ENCODE measurements around the gene CREBBP. TPM values are rescaled to one million over a fixed set of nuclear protein-coding genes. Genes with fewer than 3 reads are reported as not detected.

The CREBBP gene
- total RNA-seq, 2 experiments from 2014 or later, result 36.0 to 72.3 TPM

DNA sequence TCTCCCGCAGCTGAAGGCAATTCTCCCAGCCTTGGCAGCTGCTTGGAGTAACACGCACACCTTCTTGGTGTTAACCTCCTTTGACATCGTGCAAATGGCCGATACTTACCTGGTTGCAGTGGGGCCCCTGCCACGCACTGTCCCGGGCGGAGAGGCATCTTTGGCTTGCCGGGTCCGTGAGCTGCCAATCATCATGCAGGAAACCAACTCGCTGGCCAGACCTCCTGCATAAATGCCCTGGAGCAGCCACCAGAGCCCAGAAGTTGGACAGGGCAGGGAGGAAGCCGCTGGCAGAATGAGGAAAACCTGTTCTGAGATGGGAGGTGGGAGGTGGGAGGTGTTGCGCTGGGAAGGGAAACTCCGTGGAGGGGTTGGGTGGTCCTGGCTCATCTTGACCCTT is 41.7 kb upstream of the CREBBP start:
- Histone ChIP-seq H3K4me3 (ENCODE audit: low read depth, low read length, poor library complexity, severe bottlenecking) (no peak overlapping the region), H4K20me1 (ENCODE audit: insufficient read depth, low read length) (no peaks in the 10 kb centered on the region), H3K79me2 (ENCODE audit: insufficient read depth, low read depth, low read length) (no peaks in the 10 kb centered on the region), H3K9me3 (ENCODE audit: low read length) (no peaks in the 10 kb centered on the region), H3K27ac (ENCODE audit: low read depth, low read length, poor library complexity, severe bottlenecking) (no peak overlapping the region), H3K4me1 (ENCODE audit: insufficient read depth, low read length, poor library complexity, severe bottlenecking) (no peaks in the 10 kb centered on the region), H3K4me2 (ENCODE audit: low read length) (no peak overlapping the region), H3K36me3 (ENCODE audit: insufficient read depth, low read length) (no peaks in the 10 kb centered on the region), H3K9me2 (ENCODE audit: insufficient read depth, low read length) (no peaks in the 10 kb centered on the region), H2AFZ (ENCODE audit: low read length) (no peak overlapping the region)
- intact Hi-C loops (cut with micrococcal nuclease; ENCODE audit: unreplicated experiment), result no loop called here
- BruUV-seq (replicated peaks), result no TSS peak
- ChIA-PET POLR2A (no interaction called here), CTCF (ENCODE audit: unreplicated experiment) (no interaction called here)
- DNase-seq (ENCODE audit: low spot score), result no peak
- TF ChIP-seq, protein P1, sequence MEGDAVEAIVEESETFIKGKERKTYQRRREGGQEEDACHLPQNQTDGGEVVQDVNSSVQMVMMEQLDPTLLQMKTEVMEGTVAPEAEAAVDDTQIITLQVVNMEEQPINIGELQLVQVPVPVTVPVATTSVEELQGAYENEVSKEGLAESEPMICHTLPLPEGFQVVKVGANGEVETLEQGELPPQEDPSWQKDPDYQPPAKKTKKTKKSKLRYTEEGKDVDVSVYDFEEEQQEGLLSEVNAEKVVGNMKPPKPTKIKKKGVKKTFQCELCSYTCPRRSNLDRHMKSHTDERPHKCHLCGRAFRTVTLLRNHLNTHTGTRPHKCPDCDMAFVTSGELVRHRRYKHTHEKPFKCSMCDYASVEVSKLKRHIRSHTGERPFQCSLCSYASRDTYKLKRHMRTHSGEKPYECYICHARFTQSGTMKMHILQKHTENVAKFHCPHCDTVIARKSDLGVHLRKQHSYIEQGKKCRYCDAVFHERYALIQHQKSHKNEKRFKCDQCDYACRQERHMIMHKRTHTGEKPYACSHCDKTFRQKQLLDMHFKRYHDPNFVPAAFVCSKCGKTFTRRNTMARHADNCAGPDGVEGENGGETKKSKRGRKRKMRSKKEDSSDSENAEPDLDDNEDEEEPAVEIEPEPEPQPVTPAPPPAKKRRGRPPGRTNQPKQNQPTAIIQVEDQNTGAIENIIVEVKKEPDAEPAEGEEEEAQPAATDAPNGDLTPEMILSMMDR (conservative IDR thresholded peaks at IDR 0.05; ENCODE audit: low read length), result no peak
- TF ChIP-seq EZH2phosphoT487 (IDR thresholded peaks at IDR 0.05; ENCODE audit: borderline replicate concordance, low read depth, low read length), result no peak

- POLR2A ChIA-PET, result no interaction called here
- no TSS peak for BruUV-seq (replicated peaks)
Observed at GRCh38 chr16:3920206-3920605, 39.7 kb upstream of the CREBBP start.

DNA sequence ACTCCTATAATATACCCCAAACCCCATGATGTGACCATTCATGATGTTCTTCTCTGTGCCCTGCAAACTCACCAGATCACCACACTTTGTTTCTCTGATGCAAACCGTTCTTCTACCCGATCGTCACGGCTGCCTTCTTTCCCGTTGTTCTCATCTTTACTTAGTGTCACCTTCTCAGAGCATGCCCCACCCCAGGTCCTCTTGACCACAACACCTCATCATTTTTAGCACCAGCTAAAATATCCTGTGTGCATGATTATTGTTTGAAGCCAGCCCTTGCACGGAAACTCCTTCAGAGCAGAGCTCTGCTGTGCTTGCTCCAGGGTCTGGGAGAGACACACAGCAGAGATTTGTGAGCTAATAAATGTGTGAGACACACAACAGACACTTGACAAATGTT is 38.9 kb upstream of the CREBBP start:
- no peak overlapping the region for H2AFZ ChIP-seq (ENCODE audit: low read length)
- no peak for DNase-seq (ENCODE audit: low spot score)
- intact Hi-C loops (cut with micrococcal nuclease; ENCODE audit: unreplicated experiment), result no loop called here
- CTCF ChIA-PET (ENCODE audit: unreplicated experiment), result interaction anchor here (0.5 kb wide), 1 partner anchor 28 kb away, joined by 3 read pairs; no protein-coding TSS in a partner anchor
- H3K9me2 ChIP-seq (ENCODE audit: insufficient read depth, low read length), result no peaks in the 10 kb centered on the region
- no peaks in the 10 kb centered on the region for H3K36me3 ChIP-seq (ENCODE audit: insufficient read depth, low read length)
- H3K27ac ChIP-seq (ENCODE audit: low read depth, low read length, poor library complexity, severe bottlenecking), result no peak overlapping the region
- no peaks in the 10 kb centered on the region for H3K9me3 ChIP-seq (ENCODE audit: low read length)
- no TSS peak for BruUV-seq (replicated peaks)
- no peak overlapping the region for H3K4me3 ChIP-seq (ENCODE audit: low read depth, low read length, poor library complexity, severe bottlenecking)
- no peaks in the 10 kb centered on the region for H4K20me1 ChIP-seq (ENCODE audit: insufficient read depth, low read length)
- POLR2A ChIA-PET, result no interaction called here
- no peak overlapping the region for H3K4me2 ChIP-seq (ENCODE audit: low read length)
- no peaks in the 10 kb centered on the region for H3K79me2 ChIP-seq (ENCODE audit: insufficient read depth, low read depth, low read length)
- no peaks in the 10 kb centered on the region for H3K4me1 ChIP-seq (ENCODE audit: insufficient read depth, low read length, poor library complexity, severe bottlenecking)
- TF ChIP-seq, protein P1 (conservative IDR thresholded peaks at IDR 0.05; ENCODE audit: low read length), result no peak
- no peak for TF ChIP-seq EZH2phosphoT487 (IDR thresholded peaks at IDR 0.05; ENCODE audit: borderline replicate concordance, low read depth, low read length)

More at GRCh38 chr16:3920206-3920605, 39.7 kb upstream of the CREBBP start:
- Histone ChIP-seq H3K9me2 (ENCODE audit: insufficient read depth, low read length) (no peaks in the 10 kb centered on the region), H3K4me2 (ENCODE audit: low read length) (no peak overlapping the region), H2AFZ (ENCODE audit: low read length) (no peak overlapping the region), H3K36me3 (ENCODE audit: insufficient read depth, low read length) (no peaks in the 10 kb centered on the region), H3K4me3 (ENCODE audit: low read depth, low read length, poor library complexity, severe bottlenecking) (no peak overlapping the region), H3K27ac (ENCODE audit: low read depth, low read length, poor library complexity, severe bottlenecking) (no peak overlapping the region), H3K9me3 (ENCODE audit: low read length) (no peaks in the 10 kb centered on the region), H3K4me1 (ENCODE audit: insufficient read depth, low read length, poor library complexity, severe bottlenecking) (no peaks in the 10 kb centered on the region), H3K79me2 (ENCODE audit: insufficient read depth, low read depth, low read length) (no peaks in the 10 kb centered on the region), H4K20me1 (ENCODE audit: insufficient read depth, low read length) (no peaks in the 10 kb centered on the region)
- CTCF ChIA-PET (ENCODE audit: unreplicated experiment), result no interaction called here
- no peak for DNase-seq (ENCODE audit: low spot score)
- intact Hi-C loops (cut with micrococcal nuclease; ENCODE audit: unreplicated experiment), result no loop called here
- TF ChIP-seq, protein P1 (conservative IDR thresholded peaks at IDR 0.05; ENCODE audit: low read length), result no peak
- TF ChIP-seq EZH2phosphoT487 (IDR thresholded peaks at IDR 0.05; ENCODE audit: borderline replicate concordance, low read depth, low read length), result no peak

Data from OCI-LY7 (cell line).